Measurements from ENCODE around the gene ZNF804B.

The ZNF804B gene

DNA sequence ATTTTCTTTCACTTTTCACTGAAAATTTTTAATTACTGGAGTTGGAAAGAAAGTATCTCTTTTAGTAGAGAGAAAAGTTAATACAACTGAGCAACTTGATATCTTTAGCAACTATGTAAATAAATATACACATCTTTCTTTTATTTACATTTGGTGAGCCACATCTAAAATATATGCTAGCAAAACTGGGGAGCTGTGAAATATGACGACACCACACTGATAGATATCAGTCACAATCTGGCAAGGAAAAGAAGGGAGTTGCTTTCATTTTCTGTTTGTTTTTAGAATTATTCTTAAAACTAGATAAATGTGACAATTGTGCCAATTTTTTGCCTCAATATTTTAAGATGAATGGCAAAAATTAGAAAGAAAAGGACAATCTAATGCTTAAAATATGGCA lies 2.7 kb upstream of the ZNF804B start:
- H3K36me3 ChIP-seq (ENCODE audit: insufficient read depth) = no peaks in the 10 kb centered on the region
- no peaks in the 10 kb centered on the region for H3K4me1 ChIP-seq (ENCODE audit: low read depth, poor library complexity, severe bottlenecking)
- TF ChIP-seq, protein P1, sequence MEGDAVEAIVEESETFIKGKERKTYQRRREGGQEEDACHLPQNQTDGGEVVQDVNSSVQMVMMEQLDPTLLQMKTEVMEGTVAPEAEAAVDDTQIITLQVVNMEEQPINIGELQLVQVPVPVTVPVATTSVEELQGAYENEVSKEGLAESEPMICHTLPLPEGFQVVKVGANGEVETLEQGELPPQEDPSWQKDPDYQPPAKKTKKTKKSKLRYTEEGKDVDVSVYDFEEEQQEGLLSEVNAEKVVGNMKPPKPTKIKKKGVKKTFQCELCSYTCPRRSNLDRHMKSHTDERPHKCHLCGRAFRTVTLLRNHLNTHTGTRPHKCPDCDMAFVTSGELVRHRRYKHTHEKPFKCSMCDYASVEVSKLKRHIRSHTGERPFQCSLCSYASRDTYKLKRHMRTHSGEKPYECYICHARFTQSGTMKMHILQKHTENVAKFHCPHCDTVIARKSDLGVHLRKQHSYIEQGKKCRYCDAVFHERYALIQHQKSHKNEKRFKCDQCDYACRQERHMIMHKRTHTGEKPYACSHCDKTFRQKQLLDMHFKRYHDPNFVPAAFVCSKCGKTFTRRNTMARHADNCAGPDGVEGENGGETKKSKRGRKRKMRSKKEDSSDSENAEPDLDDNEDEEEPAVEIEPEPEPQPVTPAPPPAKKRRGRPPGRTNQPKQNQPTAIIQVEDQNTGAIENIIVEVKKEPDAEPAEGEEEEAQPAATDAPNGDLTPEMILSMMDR (conservative IDR thresholded peaks at IDR 0.05; ENCODE audit: low read depth, low read length) = no peak
- H3K27ac ChIP-seq = no peak overlapping the region
- H3K9ac ChIP-seq = no peak overlapping the region
- no peak overlapping the region for H3K4me3 ChIP-seq (IDR thresholded peaks at IDR 0.05; ENCODE audit: insufficient read depth, low read depth, low read length)
- H4K20me1 ChIP-seq (ENCODE audit: insufficient read depth) = no peaks in the 10 kb centered on the region
- H3K27me3 ChIP-seq (ENCODE audit: insufficient read depth, low read depth) = no peaks in the 10 kb centered on the region
- H3K4me2 ChIP-seq = no peak overlapping the region
- H2AFZ ChIP-seq (ENCODE audit: low read depth) = no peak overlapping the region
- no peaks in the 10 kb centered on the region for H3K79me2 ChIP-seq (ENCODE audit: insufficient read depth, low read depth)

DNA sequence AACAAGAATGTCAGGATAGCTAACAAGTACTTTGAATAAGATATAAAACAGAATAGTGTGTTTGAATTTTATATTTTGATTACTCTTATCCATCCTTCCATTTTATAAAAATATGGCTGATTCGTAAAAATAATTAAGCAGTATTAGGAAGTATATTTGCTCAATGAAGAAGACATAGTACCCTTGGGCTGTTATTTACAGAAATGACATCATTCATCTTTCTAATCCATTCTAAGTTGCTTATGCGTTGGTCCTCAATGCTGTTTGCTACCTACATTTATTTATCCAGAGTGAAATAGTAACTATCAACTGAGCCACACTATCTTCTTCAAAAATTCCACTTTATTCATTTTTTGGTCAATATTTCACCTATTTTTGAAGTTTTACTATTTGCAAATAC lies 2.1 kb upstream of the ZNF804B start:
- no peak overlapping the region for H3K4me3 ChIP-seq (IDR thresholded peaks at IDR 0.05; ENCODE audit: insufficient read depth, low read depth, low read length)
- no peak overlapping the region for H3K4me2 ChIP-seq
- H3K27me3 ChIP-seq (ENCODE audit: insufficient read depth, low read depth) = no peaks in the 10 kb centered on the region
- H2AFZ ChIP-seq (ENCODE audit: low read depth) = no peak overlapping the region
- no peak overlapping the region for H3K27ac ChIP-seq
- H3K36me3 ChIP-seq (ENCODE audit: insufficient read depth) = no peaks in the 10 kb centered on the region
- no peak overlapping the region for H3K9ac ChIP-seq
- no peaks in the 10 kb centered on the region for H3K79me2 ChIP-seq (ENCODE audit: insufficient read depth, low read depth)
- H4K20me1 ChIP-seq (ENCODE audit: insufficient read depth) = no peaks in the 10 kb centered on the region
- TF ChIP-seq, protein P1 (conservative IDR thresholded peaks at IDR 0.05; ENCODE audit: low read depth, low read length) = no peak
- H3K4me1 ChIP-seq (ENCODE audit: low read depth, poor library complexity, severe bottlenecking) = no peaks in the 10 kb centered on the region

DNA sequence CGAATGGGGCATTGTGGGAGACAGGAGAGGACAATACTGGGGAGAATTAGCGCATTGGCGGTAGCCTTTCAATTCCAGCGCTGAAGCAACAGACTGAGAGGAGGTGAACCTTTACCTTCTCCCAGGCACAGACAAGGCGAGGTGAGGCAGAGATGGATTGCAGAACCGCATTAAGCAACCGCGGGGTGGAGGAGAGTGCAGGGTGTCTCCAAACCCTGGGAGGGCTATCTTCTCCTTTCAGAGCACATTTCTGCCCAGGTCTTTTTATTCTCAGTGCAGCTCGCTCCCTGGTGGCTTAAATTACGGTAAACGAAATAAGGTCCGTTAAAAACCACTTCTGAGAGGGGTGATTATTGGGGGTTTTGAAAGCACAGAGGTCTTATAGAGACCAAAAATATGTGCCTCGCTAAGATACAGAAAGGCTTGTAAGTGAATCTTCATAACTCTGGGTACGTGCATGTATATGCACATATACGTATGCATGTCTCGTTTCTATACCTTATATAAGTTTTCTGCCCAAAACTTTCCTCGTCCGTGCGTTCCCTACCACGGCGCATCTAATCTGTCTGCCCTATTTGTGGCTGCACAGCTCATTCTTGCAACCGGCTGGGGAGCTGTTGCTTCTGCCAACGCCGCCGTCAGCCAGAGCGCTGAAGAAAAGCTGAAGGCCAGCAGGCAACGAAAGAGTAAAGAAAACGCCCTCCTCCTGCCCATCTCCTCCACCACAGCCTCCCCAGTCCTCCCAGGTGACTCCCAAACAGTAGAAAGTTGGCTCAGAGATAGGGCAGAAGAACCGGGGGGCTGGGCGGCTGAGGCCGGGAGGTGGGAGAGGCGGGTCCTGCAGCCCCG lies 895 bp upstream of the ZNF804B start:
- no peaks in the 10 kb centered on the region for H4K20me1 ChIP-seq (ENCODE audit: insufficient read depth)
- H3K27me3 ChIP-seq (ENCODE audit: insufficient read depth, low read depth) = no peaks in the 10 kb centered on the region
- H3K36me3 ChIP-seq (ENCODE audit: insufficient read depth) = no peaks in the 10 kb centered on the region
- TF ChIP-seq, protein P1 (conservative IDR thresholded peaks at IDR 0.05; ENCODE audit: low read depth, low read length) = no peak
- no peak overlapping the region for H3K4me2 ChIP-seq
- H2AFZ ChIP-seq (ENCODE audit: low read depth) = no peak overlapping the region
- no peaks in the 10 kb centered on the region for H3K79me2 ChIP-seq (ENCODE audit: insufficient read depth, low read depth)
- no peaks in the 10 kb centered on the region for H3K4me1 ChIP-seq (ENCODE audit: low read depth, poor library complexity, severe bottlenecking)
- no peak overlapping the region for H3K4me3 ChIP-seq (IDR thresholded peaks at IDR 0.05; ENCODE audit: insufficient read depth, low read depth, low read length)
- H3K27ac ChIP-seq = no peak overlapping the region
- H3K9ac ChIP-seq = no peak overlapping the region

DNA sequence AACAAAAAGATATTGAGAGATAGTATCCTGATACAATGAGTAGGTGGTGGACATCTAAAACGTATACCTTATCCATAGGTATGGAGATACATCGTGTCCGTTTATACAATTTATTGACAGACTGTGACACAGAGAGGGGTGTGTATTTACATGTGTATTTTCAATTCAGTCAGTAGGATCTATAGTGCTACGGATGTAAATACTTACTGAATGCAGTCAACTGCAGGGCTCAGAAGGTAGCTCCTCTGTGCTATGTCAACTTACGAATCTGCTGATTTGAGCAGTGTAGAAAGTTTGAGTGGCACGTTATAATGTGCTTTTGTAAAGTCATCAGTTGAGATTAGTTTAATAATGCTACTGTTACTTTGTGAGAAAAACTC lies 626 bp downstream of the ZNF804B start:
- Histone ChIP-seq H3K27ac (no peak overlapping the region), H3K79me2 (ENCODE audit: insufficient read depth, low read depth) (no peaks in the 10 kb centered on the region), H3K4me1 (ENCODE audit: low read depth, poor library complexity, severe bottlenecking) (no peaks in the 10 kb centered on the region), H4K20me1 (ENCODE audit: insufficient read depth) (no peaks in the 10 kb centered on the region), H3K4me2 (no peak overlapping the region), H2AFZ (ENCODE audit: low read depth) (no peak overlapping the region), H3K9ac (no peak overlapping the region), H3K27me3 (ENCODE audit: insufficient read depth, low read depth) (no peaks in the 10 kb centered on the region), H3K4me3 (IDR thresholded peaks at IDR 0.05; ENCODE audit: insufficient read depth, low read depth, low read length) (no peak overlapping the region), H3K36me3 (ENCODE audit: insufficient read depth) (no peaks in the 10 kb centered on the region)
- TF ChIP-seq, protein P1 (conservative IDR thresholded peaks at IDR 0.05; ENCODE audit: low read depth, low read length) = no peak
